SK-N-DZ (cell line): ENCODE results near the gene ITGB4.

ENCODE experiments used
- DNase-seq: peaks from one replicate; pipeline ENCODE4 v3.0.0-alpha.2; 2015; ENCODE audit warnings: low spot score

The ITGB4 gene

GRCh38 chr17:75697651-75698291 is 23.5 kb upstream of the ITGB4 start:
- DNase-seq, result no peak

GRCh38 chr17:75698659-75699058 is 22.6 kb upstream of the ITGB4 start:
- no peak for DNase-seq

- no peak for DNase-seq
Measured at GRCh38 chr17:75701288-75701687, 20.0 kb upstream of the ITGB4 start.

GRCh38 chr17:75703191-75703590 is 18.1 kb upstream of the ITGB4 start:
- no peak for DNase-seq

DNA sequence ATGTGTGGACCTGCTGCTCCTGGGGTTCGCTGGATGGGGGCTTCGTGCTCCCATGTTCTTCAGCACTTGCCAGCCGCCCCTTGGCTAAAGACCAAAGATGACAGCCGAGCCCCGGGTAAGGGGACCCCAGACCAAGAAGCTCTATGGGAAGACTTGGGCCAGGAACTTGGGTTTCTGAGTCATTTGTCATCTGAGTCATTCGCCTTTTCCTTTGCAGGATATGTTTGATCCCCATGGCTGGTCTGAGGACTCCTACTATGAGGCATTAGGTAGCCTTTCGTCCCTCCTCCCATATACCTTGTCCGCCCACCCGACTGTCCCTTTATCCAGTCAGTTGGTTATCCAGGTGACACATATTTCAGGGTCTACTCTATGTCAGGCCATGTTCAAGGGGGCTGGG is 17.7 kb upstream of the ITGB4 start:
- no peak for DNase-seq

GRCh38 chr17:75704963-75705875 is 16.0 kb upstream of the ITGB4 start:
- DNase-seq, result no peak

- no peak for DNase-seq
Measured at GRCh38 chr17:75706042-75706728, 15.1 kb upstream of the ITGB4 start.

DNA sequence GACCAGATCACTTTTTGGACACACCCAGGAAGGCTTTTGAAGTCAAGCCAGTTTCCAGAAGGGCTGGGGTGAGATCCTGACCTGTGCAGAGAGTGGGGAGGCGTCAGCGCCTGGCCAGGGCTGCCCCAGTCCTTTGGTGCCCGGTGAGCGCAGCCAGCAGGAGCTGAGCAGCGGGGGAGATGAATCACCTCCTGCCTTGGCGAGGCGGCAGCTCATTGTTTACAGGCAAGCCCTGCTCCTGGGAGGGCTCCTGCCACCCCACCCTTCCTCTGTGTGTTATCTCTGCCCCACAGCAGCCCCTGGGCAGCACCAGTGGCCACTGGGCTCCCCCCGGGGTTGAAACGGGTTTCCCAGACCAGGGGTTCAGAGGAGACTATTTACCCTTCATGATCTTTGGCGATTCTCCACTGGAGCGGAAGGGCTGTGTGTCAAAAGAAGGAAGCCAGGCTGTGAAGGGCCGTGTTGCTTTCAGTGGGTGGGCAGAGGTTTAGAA is 14.1 kb upstream of the ITGB4 start:
- no peak for DNase-seq

DNA sequence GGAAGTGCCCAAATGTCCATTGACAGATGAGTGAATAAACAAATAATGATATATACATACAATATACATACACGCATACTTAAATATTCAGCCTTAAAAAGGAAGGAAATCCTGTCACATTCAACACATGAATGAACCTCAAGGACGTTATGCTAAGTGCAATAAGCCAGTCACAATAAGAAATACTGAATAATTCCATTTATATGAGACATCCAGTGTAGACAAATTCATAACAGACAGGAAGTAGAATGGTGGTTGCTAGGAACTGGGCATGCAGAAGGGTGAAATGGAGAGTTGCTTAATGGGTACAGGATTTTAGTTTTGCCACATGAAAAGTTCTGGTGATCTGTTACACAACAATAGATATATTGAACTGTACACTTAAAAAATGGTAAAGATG is 8.8 kb upstream of the ITGB4 start:
- no peak for DNase-seq

DNA sequence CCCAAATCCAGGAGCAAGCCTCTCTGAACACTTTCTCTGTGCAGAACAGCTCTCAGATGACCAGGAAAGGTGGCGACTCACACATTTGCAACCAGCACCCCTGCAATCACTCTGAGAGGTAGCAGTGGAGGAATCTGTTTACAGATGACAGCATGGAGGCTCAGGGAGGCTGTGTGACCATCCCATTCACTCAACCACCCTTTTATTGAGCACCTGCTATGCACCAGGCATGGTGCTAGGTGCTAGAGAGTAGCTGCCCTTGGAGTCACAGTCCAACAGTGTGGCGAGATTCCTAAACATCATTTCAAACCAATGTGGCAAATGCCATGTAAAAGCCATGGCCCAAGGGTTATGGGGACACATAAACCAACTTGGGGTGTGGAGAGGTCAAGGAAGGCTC is 1.5 kb upstream of the ITGB4 start:
- DNase-seq, result no peak

GRCh38 chr17:75721463-75722011 is 278 bp downstream of the ITGB4 start:
- DNase-seq, result no peak

DNA sequence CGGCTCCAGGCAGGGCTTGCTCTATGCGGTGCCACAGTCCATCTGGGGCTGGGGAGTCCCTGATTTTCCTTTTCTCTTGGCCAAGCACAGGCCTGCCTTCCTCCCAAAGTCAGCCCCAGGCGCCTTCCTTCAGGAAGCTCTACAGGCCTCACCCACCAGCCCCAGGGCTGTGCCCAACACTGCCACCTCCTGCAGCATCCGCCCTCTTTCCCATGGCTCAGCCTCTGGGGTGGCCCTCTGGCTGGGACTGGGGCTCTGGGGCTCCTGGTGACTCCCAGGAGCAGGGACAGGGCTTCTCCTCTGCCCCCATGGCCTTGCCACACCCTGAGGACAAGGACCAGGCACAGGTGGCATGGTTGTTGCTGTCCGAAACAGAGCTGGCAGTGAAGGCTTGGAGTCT is 817 bp downstream of the ITGB4 start:
- DNase-seq, result no peak

- DNase-seq, result no peak
Measured at GRCh38 chr17:75722542-75723095, 1.4 kb downstream of the ITGB4 start.

- no peak for DNase-seq
Measured at GRCh38 chr17:75723171-75723930, 2.1 kb downstream of the ITGB4 start.

- no peak for DNase-seq
Measured at GRCh38 chr17:75724016-75725003, 3.1 kb downstream of the ITGB4 start.

DNA sequence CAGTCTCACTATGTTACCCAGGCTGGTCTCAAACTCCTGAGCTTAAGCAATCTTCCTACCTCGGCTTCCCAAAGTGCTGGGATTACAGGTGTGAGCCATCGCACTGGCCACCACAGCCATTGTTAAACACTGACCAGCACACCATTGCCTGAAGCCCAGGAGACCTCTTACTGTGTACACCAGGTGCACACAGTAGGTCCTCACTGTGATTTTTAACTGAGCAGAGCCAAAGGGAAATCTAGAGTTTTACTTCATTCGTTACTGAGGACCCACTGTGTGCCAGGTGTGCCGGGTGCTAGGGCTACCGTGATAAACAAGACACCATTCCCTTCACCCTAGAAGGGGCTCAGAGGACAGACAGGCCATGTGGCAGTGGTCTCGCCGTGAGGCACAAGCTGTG is 4.2 kb downstream of the ITGB4 start:
- DNase-seq, result no peak

- no peak for DNase-seq
Measured at GRCh38 chr17:75727391-75727790, 6.1 kb downstream of the ITGB4 start.

- no peak for DNase-seq
Measured at GRCh38 chr17:75729351-75729750, 8.1 kb downstream of the ITGB4 start.

GRCh38 chr17:75730065-75730464 is 8.8 kb downstream of the ITGB4 start:
- no peak for DNase-seq
